GM10266 (cell line): ENCODE measurements around the gene RBM47.

Experiments used
- DNase-seq: peaks from one replicate; pipeline ENCODE4 v3.0.0; 2012; ENCODE audit errors: extremely low spot score
- CTCF ChIP-seq: IDR thresholded peaks from 2 replicates; pipeline ENCODE4 v1.5.1; 2012; ENCODE audit warnings: mild to moderate bottlenecking, low read depth; ENCODE audit not compliant: control insufficient read depth, insufficient read depth; ENCODE audit errors: missing control alignments

Gene RBM47

GRCh38 chr4:40425799-40426574, 203.7 kb downstream of the RBM47 start:
- no peak for DNase-seq
- no peak for TF ChIP-seq CTCF

GRCh38 chr4:40423735-40424134, 205.9 kb downstream of the RBM47 start:
- no peak for DNase-seq
- no peak for TF ChIP-seq CTCF

GRCh38 chr4:40421839-40422708, 207.6 kb downstream of the RBM47 start:
- no peak for TF ChIP-seq CTCF
- no peak for DNase-seq

GRCh38 chr4:40419231-40419912, 210.3 kb downstream of the RBM47 start:
- no peak for TF ChIP-seq CTCF
- no peak for DNase-seq

DNA sequence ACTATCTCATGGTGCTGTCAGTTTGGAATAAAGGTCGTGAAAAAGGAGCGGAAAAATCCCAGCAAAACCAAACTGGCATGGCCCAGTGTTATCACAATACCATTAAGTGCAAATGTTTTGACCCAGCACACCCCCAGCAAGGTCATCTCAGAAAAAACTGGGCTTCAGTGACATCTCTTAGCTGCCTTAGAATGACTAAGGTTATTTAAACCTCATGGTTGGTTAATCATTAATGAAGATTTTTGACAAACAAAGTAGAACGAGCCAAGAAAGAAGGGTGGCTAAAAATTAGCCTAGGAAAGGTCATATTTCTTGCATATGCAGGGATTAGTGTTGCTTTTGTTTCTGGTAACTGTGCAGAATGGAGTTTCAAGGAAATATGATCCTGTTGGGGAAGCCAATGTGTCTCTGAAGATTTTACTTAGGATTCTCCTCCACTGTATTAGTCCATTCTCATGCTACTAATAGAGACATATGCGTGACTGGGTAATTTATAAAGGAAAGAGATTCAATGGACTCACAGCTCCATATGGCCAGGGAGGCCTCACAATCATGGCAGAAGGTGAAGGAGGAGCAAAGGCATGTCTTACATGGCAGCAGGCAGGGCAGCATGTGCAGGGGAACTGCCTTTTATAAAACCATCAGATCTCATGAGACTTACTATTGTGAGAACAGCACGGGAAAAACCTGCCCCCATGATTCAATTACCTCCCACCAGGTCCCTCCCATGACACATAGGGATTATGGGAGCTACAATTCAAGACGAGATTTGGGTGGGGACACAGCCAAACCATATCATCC, 211.0 kb downstream of the RBM47 start:
- DNase-seq: no peak
- TF ChIP-seq CTCF: no peak

GRCh38 chr4:40417941-40418340, 211.7 kb downstream of the RBM47 start:
- TF ChIP-seq CTCF: no peak
- no peak for DNase-seq
